CD14-positive monocyte (primary cell): ENCODE measurements around the gene CACNA1B. TPM values are rescaled to one million over a fixed set of nuclear protein-coding genes. Genes with fewer than 3 reads are reported as not detected.
"Not testable (repeated sequence)": the region's sequence is repeated elsewhere in the genome, so short reads cannot be mapped to it uniquely, and the experiment has no call there.

Experiments used
- DNase-seq, 3 donors: peaks; one replicate each; pipeline ENCODE4 v3.0.0-alpha.2; 2011 to 2022
- H2AFZ ChIP-seq: 2 replicates; pipeline ENCODE4 v1.6.0; 2012; ENCODE audit warnings: mild to moderate bottlenecking, low read depth, low read length, inconsistent platforms; ENCODE audit not compliant: insufficient read depth, poor library complexity, severe bottlenecking
- H3K27ac ChIP-seq, 2 donors: 1 replicate in 1 of 2; 2 replicates in 1 of 2; pipeline ENCODE4 v1.5.1; 2012 to 2013; ENCODE audit warnings: low read length in 2 of 2, control low read depth in 1 of 2, inconsistent platforms in 1 of 2, low read depth in 1 of 2, mild to moderate bottlenecking in 1 of 2
- H3K27me3 ChIP-seq, 2 donors: one replicate each; pipeline versions ENCODE4 v1.6.0 to v1.6.1; 2011 to 2013; ENCODE audit warnings: low read length in 2 of 2; ENCODE audit not compliant: control insufficient read depth in 2 of 2, insufficient read depth in 2 of 2
- H3K36me3 ChIP-seq, 2 donors: replicated peaks in 1 of 2; 1 replicate in 1 of 2; 2 replicates in 1 of 2; pipeline versions ENCODE4 v1.5.1 to v1.6.1; 2012 to 2013; ENCODE audit warnings: low read length in 2 of 2, control low read depth in 1 of 2, inconsistent platforms in 1 of 2, mild to moderate bottlenecking in 1 of 2; ENCODE audit not compliant: insufficient read depth in 2 of 2, control insufficient read depth in 1 of 2
- H3K4me1 ChIP-seq, 2 donors: 1 replicate in 1 of 2; 2 replicates in 1 of 2; pipeline versions ENCODE4 v1.5.1 to v1.6.1; 2012 to 2013; ENCODE audit warnings: low read length in 2 of 2, control low read depth in 1 of 2, inconsistent platforms in 1 of 2, mild to moderate bottlenecking in 1 of 2, moderate library complexity in 1 of 2; ENCODE audit not compliant: insufficient read depth in 2 of 2, control insufficient read depth in 1 of 2
- H3K4me2 ChIP-seq: replicated peaks from 2 replicates; pipeline ENCODE3; 2012; ENCODE audit warnings: low read length, moderate library complexity, mild to moderate bottlenecking; ENCODE audit not compliant: poor library complexity, severe bottlenecking; ENCODE audit errors: extremely low read depth
- H3K4me3 ChIP-seq, 3 experiments: fragments of 200-600 bp in 1 of 3; sonication (generic) in 1 of 3; replicated peaks in 1 of 3; 1 replicate in 2 of 3; 2 replicates in 1 of 3; pipeline ENCODE4 v1.5.1; 2011 to 2013; ENCODE audit warnings: low read length in 3 of 3, mild to moderate bottlenecking in 3 of 3, control low read depth in 2 of 3, low read depth in 2 of 3, inconsistent platforms in 1 of 3, moderate library complexity in 1 of 3
- H3K79me2 ChIP-seq: 2 replicates; pipeline ENCODE4 v1.6.0; 2012; ENCODE audit warnings: mild to moderate bottlenecking, control low read depth, inconsistent platforms, low read length, moderate library complexity; ENCODE audit not compliant: insufficient read depth
- H3K9ac ChIP-seq: 2 replicates; pipeline ENCODE4 v1.6.0; 2017; ENCODE audit warnings: low read length, mild to moderate bottlenecking; ENCODE audit not compliant: insufficient read depth, poor library complexity, severe bottlenecking
- H3K9me3 ChIP-seq, 2 donors: replicated peaks in 1 of 2; 1 replicate in 1 of 2; 2 replicates in 1 of 2; pipeline versions ENCODE4 v1.5.1 to v1.6.1; 2012 to 2013; ENCODE audit warnings: low read length in 2 of 2, control low read depth in 1 of 2; ENCODE audit not compliant: control insufficient read depth in 1 of 2, insufficient read depth in 1 of 2
- H4K20me1 ChIP-seq: 2 replicates; pipeline ENCODE4 v1.6.0; 2012; ENCODE audit warnings: mild to moderate bottlenecking, low read length, control low read depth, moderate library complexity; ENCODE audit not compliant: insufficient read depth
- H3K27ac Mint-ChIP-seq, 7 donors: one replicate each; pipeline ENCODE4 v1.8.0; 2020; ENCODE audit warnings: mild to moderate bottlenecking in 7 of 7, mixed read lengths in 7 of 7, moderate library complexity in 6 of 7, inconsistent platforms in 2 of 7
- H3K27me3 Mint-ChIP-seq, 3 donors: one replicate each; pipeline ENCODE4 v1.8.0; 2021 to 2022; ENCODE audit warnings: low read depth in 3 of 3, mild to moderate bottlenecking in 3 of 3, mixed read lengths in 3 of 3, moderate library complexity in 3 of 3, inconsistent platforms in 1 of 3
- H3K36me3 Mint-ChIP-seq, 2 donors: one replicate each; pipeline ENCODE4 v1.8.0; 2020; ENCODE audit warnings: mixed read lengths in 2 of 2, inconsistent platforms in 1 of 2, mild to moderate bottlenecking in 1 of 2
- H3K4me1 Mint-ChIP-seq: one replicate; pipeline ENCODE4 v1.8.0; 2020; ENCODE audit warnings: mild to moderate bottlenecking, mixed read lengths
- H3K4me3 Mint-ChIP-seq, 2 donors: one replicate each; pipeline ENCODE4 v1.8.0; 2020; ENCODE audit warnings: mild to moderate bottlenecking in 2 of 2, mixed read lengths in 2 of 2, moderate library complexity in 1 of 2
- H3K9me3 Mint-ChIP-seq, 7 donors: one replicate each; pipeline ENCODE4 v1.8.0; 2020 to 2022; ENCODE audit warnings: mixed read lengths in 7 of 7, mild to moderate bottlenecking in 6 of 7, moderate library complexity in 6 of 7, inconsistent platforms in 2 of 7
- WGBS: methylation state at CpG from one replicate; pipeline ENCODE4 v1.1.5; 2013; ENCODE audit warnings: missing lambda C conversion rate; ENCODE audit not compliant: insufficient coverage; 5-methylcytosine and 5-hydroxymethylcytosine counted together
- intact Hi-C, 2 donors: fragments of 100-400 bp; cut with micrococcal nuclease; formaldehyde crosslinking; loops; one replicate each; pipeline versions ENCODE4 v1.15.0 to v1.15.1; 2023
- polyA plus RNA-seq, 3 donors: library from polyadenylated mRNA; depleted of rRNA in 1 of 3; unstranded in 2 of 3; stranded (reverse) in 1 of 3; fragments of 300-500 nt in 2 of 3; fragments of >200 nt in 1 of 3; fragmentation: Illumina TruSeq in 2 of 3; gene quantifications; 1 replicate in 2 of 3; 2 replicates in 1 of 3; pipeline ENCODE4 v1.2.3, GENCODE V29; 2012 to 2021

The CACNA1B gene
- polyA plus RNA-seq, 3 donors: not detected

- H3K27me3 Mint-ChIP-seq, H3K27me3 ChIP-seq, H3K4me2 ChIP-seq, H3K9me3 ChIP-seq, H3K9ac ChIP-seq, intact Hi-C loops, H3K36me3 ChIP-seq, DNase-seq, H3K9me3 Mint-ChIP-seq, H2AFZ ChIP-seq, H3K27ac Mint-ChIP-seq, H3K36me3 Mint-ChIP-seq, H3K27ac ChIP-seq, H3K4me1 ChIP-seq, H4K20me1 ChIP-seq, H3K79me2 ChIP-seq, H3K4me1 Mint-ChIP-seq, H3K4me3 Mint-ChIP-seq, H3K4me3 ChIP-seq: not testable (repeated sequence)
- WGBS: 81% methylated on average over 4 of the region's 12 CpGs
These were observed 11.0 kb downstream of the CACNA1B start for GRCh38 chr9:137888621-137889020.

DNA sequence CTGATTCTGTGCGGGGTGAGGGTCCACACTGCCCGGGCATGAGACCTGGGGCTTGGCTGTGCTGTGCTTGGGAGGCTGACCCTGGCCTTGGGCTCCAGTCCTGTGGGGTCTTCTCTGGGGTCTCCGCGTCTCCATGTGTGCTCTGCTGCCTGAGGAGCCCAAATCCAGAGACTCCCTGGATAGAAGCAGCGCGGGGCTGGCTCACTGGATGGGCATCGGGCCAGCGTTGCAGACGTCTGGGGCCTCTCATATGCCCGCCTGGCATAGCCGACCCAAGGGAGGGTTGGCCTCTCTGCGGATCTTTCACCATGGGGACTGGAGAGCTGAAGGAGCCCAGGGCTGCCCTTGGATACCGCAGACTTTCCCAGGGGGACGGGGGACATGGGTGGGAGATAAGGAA is 12.4 kb downstream of the CACNA1B start:
- H3K27me3 ChIP-seq, H3K4me3 ChIP-seq, H3K4me2 ChIP-seq, DNase-seq, H3K4me3 Mint-ChIP-seq, H3K79me2 ChIP-seq, H3K9ac ChIP-seq, intact Hi-C loops, H3K4me1 Mint-ChIP-seq, H3K4me1 ChIP-seq, H3K27ac Mint-ChIP-seq, H3K27me3 Mint-ChIP-seq, H2AFZ ChIP-seq, H3K36me3 ChIP-seq, H4K20me1 ChIP-seq, H3K27ac ChIP-seq, H3K36me3 Mint-ChIP-seq, H3K9me3 ChIP-seq, H3K9me3 Mint-ChIP-seq: not testable (repeated sequence)
- WGBS: 90% methylated on average over 2 of the region's 14 CpGs

DNA sequence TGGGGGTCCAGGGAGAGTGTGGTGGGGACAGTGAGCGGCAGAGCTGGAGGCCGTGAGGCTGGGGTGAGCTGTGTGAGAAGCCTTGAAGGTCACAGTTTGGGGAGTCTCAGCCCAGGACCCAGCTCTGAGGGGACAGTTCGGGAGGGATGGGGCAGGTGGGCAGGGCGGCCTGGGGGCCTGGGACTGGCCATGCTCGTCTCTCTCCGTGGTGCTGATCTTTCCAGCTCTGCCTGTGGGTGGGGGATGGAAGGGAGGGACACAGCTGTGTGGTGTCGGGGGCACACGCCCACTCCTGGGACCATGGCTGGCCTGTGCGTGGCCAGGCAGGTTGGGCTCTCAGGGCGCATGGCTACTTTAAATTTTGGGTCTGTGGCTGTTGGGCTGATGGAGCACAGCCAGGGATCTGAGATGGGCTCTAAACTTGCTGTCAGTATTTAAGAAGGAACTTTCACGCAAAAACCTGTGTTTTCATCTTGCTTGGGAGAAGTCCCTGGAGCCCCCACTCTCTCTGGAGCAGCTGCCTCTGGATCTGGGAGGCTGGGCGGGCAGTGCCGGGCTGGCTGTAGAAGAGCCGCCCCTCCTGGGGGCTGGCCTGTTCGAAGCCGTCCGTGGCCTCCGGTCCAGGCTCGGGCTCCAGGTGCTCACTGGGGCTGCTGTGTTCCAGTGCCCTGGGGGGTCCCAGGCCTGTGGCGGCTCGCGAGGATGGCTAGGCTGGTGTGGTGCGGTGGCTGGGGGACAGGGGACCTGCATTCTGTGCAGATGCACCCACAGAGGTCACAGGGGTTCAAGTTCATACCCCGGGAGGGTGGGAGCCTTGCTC is 13.4 kb downstream of the CACNA1B start:
- not testable (repeated sequence) for H2AFZ ChIP-seq

More for the DNA sequence above, 13.4 kb downstream of the CACNA1B start:
- H3K27me3 ChIP-seq, H3K36me3 ChIP-seq, H3K9ac ChIP-seq, H3K27ac Mint-ChIP-seq, H3K27ac ChIP-seq, H3K4me3 Mint-ChIP-seq, H3K36me3 Mint-ChIP-seq, H3K9me3 Mint-ChIP-seq, DNase-seq, H3K4me1 Mint-ChIP-seq, H3K4me1 ChIP-seq, H3K9me3 ChIP-seq, H3K79me2 ChIP-seq, H3K27me3 Mint-ChIP-seq, H3K4me2 ChIP-seq, H4K20me1 ChIP-seq, H3K4me3 ChIP-seq, intact Hi-C loops: not testable (repeated sequence)
- 84% methylated on average over 15 of the region's 24 CpGs for WGBS
